GM12865 (cell line): ENCODE measurements around the gene CD164L2.

Source experiments
- DNase-seq: peaks from one replicate; pipeline ENCODE4 v3.0.0; 2010; ENCODE audit warnings: low read depth
- H3K4me3 ChIP-seq: 2 replicates; pipeline ENCODE4 v1.5.1; 2011; ENCODE audit warnings: mild to moderate bottlenecking, low read depth, low read length, control low read depth
- CTCF ChIP-seq: IDR thresholded peaks from 2 replicates; pipeline ENCODE4 v1.5.1; 2011; ENCODE audit warnings: low read length, control low read depth, low read depth, inconsistent platforms; ENCODE audit not compliant: insufficient read depth; ENCODE audit errors: missing control alignments

The CD164L2 gene

GRCh38 chr1:27405074-27405473 is 21.9 kb upstream of the CD164L2 start:
- no peak overlapping the region for H3K4me3 ChIP-seq
- no peak for DNase-seq
- no peak for TF ChIP-seq CTCF

GRCh38 chr1:27403931-27404330 is 20.8 kb upstream of the CD164L2 start:
- no peak overlapping the region for H3K4me3 ChIP-seq
- TF ChIP-seq CTCF = no peak
- no peak for DNase-seq

GRCh38 chr1:27403065-27403726 is 20.1 kb upstream of the CD164L2 start:
- TF ChIP-seq CTCF = peak; percentile 12
- H3K4me3 ChIP-seq = no peak overlapping the region
- no peak for DNase-seq

GRCh38 chr1:27402349-27402754 is 19.2 kb upstream of the CD164L2 start:
- DNase-seq = peak; percentile 52
- peak; percentile 23 for TF ChIP-seq CTCF
- H3K4me3 ChIP-seq = no peak overlapping the region

GRCh38 chr1:27400963-27401341 is 17.8 kb upstream of the CD164L2 start:
- DNase-seq = no peak
- H3K4me3 ChIP-seq = no peak overlapping the region
- TF ChIP-seq CTCF = no peak

GRCh38 chr1:27400082-27400962 is 17.2 kb upstream of the CD164L2 start:
- no peak for TF ChIP-seq CTCF
- H3K4me3 ChIP-seq = no peak overlapping the region

More at GRCh38 chr1:27400082-27400962, 17.2 kb upstream of the CD164L2 start:
- no peak for DNase-seq
